CD4-positive, alpha-beta T cell treated with Interleukin-12 subunit alpha and Interleukin-12 subunit beta, for 1 hour (primary cell): ENCODE data around the gene RNF183.
"Not testable (repeated sequence)": the region's sequence is repeated elsewhere in the genome, so short reads cannot be mapped to it uniquely, and the experiment has no call there.

Source experiments
- DNase-seq: peaks from one replicate; pipeline ENCODE4 v3.0.0-alpha.2; 2020

The RNF183 gene

GRCh38 chr9:113269871-113270270 is 33.3 kb downstream of the RNF183 start:
- no peak for DNase-seq

- DNase-seq, result no peak
These were observed 33.8 kb downstream of the RNF183 start for GRCh38 chr9:113269355-113269754.

- DNase-seq, result no peak
These were observed 35.1 kb downstream of the RNF183 start for GRCh38 chr9:113267911-113268566.

GRCh38 chr9:113266174-113266573 is 37.0 kb downstream of the RNF183 start:
- DNase-seq, result no peak

- DNase-seq, result no peak
These were observed 41.1 kb downstream of the RNF183 start for GRCh38 chr9:113261917-113262671.

- no peak for DNase-seq
These were observed 44.9 kb downstream of the RNF183 start for GRCh38 chr9:113258282-113258681.

- no peak for DNase-seq
These were observed 45.3 kb downstream of the RNF183 start for GRCh38 chr9:113257863-113258262.

GRCh38 chr9:113255438-113255837 is 47.7 kb downstream of the RNF183 start:
- DNase-seq, result no peak

GRCh38 chr9:113254991-113255390 is 48.2 kb downstream of the RNF183 start:
- no peak for DNase-seq

GRCh38 chr9:113250807-113251206 is 52.4 kb downstream of the RNF183 start:
- no peak for DNase-seq

- not testable (repeated sequence) for DNase-seq
These were observed 53.5 kb downstream of the RNF183 start for GRCh38 chr9:113249661-113250060.

GRCh38 chr9:113247640-113248039 is 55.5 kb downstream of the RNF183 start:
- no peak for DNase-seq
